ENCODE data around the gene PPM1H. TPM values are rescaled to one million over a fixed set of nuclear protein-coding genes. Genes with fewer than 3 reads are reported as not detected.

PPM1H gene
- total and polyA plus RNA-seq, 4 donors: 2.3 to 7.2 (median 4.1) TPM

DNA sequence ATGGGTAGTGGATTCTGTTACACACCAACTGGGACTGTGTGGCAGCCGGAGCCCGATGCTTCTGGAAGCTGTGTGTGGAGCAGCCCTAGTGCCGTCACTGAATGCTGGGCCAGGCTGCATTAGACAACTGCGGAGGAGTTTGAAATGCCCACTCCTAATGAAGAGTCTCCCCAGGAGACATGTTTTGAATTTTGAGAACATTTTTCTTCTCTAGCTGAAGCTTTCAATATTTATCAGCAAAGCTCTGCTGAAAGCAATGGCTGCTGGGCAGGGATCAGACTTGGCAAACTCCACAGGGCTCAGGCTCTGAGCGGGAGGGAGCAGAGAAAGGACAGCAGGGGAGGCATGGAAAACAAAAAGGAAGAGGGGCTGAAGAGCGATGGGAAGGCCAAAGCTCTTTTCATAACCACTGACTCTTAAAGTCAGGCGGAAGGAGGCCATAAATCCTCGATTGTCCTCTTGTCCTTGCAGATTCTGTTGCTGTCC lies 279.2 kb downstream of the PPM1H start:
- Histone ChIP-seq H3K27ac (ENCODE audit: low read depth in 1 of 2, low read length in 2 of 2) (no peak overlapping the region), H3K36me3 (ENCODE audit: control insufficient read depth in 4 of 4, insufficient read depth in 3 of 4, low read depth in 1 of 4, low read length in 3 of 4) (no peaks in the 10 kb centered on the region), H3K27me3 (ENCODE audit: control insufficient read depth in 4 of 4, insufficient read depth in 4 of 4, low read length in 3 of 4) (no peaks in the 10 kb centered on the region), H3K4me3 (ENCODE audit: low read depth in 1 of 3, low read length in 3 of 3) (no peak overlapping the region), H3K9ac (ENCODE audit: low read depth in 1 of 2, low read length in 2 of 2) (no peak overlapping the region), H3K9me3 (ENCODE audit: control insufficient read depth in 4 of 4, low read length in 3 of 4) (no peaks in the 10 kb centered on the region), H3K4me1 (ENCODE audit: control insufficient read depth in 4 of 4, insufficient read depth in 4 of 4, low read length in 3 of 4) (peaks cover 0 to 9% (median 2%) of the 10 kb centered on the region in 4 donors)
- DNase-seq (ENCODE audit: low spot score): no peak
- TF ChIP-seq GABPA (IDR thresholded peaks at IDR 0.05 in 1 of 2, conservative IDR thresholded peaks at IDR 0.05 in 1 of 2) (no peak), HNF4A (conservative IDR thresholded peaks at IDR 0.05) (no peak), NR2F2 (IDR thresholded peaks at IDR 0.05) (no peak), FOXA1 (IDR thresholded peaks at IDR 0.05) (no peak), EGR1 (IDR thresholded peaks at IDR 0.05; ENCODE audit: low read depth in 2 of 2) (no peak), SP1 (IDR thresholded peaks at IDR 0.05) (no peak), RAD21 (IDR thresholded peaks at IDR 0.05) (no peak), TAF1 (conservative IDR thresholded peaks at IDR 0.05) (no peak), YY1 (IDR thresholded peaks at IDR 0.05) (no peak), FOXA2 (IDR thresholded peaks at IDR 0.05) (no peak), JUND (IDR thresholded peaks at IDR 0.05) (no peak), RXRA (IDR thresholded peaks at IDR 0.05) (no peak), HNF4G (IDR thresholded peaks at IDR 0.05) (no peak)
- TF ChIP-seq, protein P1, sequence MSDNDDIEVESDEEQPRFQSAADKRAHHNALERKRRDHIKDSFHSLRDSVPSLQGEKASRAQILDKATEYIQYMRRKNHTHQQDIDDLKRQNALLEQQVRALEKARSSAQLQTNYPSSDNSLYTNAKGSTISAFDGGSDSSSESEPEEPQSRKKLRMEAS (IDR thresholded peaks at IDR 0.05): no peak
- TF ChIP-seq, protein P2, sequence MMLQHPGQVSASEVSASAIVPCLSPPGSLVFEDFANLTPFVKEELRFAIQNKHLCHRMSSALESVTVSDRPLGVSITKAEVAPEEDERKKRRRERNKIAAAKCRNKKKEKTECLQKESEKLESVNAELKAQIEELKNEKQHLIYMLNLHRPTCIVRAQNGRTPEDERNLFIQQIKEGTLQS (IDR thresholded peaks at IDR 0.05): no peak
- TF ChIP-seq, protein P3, sequence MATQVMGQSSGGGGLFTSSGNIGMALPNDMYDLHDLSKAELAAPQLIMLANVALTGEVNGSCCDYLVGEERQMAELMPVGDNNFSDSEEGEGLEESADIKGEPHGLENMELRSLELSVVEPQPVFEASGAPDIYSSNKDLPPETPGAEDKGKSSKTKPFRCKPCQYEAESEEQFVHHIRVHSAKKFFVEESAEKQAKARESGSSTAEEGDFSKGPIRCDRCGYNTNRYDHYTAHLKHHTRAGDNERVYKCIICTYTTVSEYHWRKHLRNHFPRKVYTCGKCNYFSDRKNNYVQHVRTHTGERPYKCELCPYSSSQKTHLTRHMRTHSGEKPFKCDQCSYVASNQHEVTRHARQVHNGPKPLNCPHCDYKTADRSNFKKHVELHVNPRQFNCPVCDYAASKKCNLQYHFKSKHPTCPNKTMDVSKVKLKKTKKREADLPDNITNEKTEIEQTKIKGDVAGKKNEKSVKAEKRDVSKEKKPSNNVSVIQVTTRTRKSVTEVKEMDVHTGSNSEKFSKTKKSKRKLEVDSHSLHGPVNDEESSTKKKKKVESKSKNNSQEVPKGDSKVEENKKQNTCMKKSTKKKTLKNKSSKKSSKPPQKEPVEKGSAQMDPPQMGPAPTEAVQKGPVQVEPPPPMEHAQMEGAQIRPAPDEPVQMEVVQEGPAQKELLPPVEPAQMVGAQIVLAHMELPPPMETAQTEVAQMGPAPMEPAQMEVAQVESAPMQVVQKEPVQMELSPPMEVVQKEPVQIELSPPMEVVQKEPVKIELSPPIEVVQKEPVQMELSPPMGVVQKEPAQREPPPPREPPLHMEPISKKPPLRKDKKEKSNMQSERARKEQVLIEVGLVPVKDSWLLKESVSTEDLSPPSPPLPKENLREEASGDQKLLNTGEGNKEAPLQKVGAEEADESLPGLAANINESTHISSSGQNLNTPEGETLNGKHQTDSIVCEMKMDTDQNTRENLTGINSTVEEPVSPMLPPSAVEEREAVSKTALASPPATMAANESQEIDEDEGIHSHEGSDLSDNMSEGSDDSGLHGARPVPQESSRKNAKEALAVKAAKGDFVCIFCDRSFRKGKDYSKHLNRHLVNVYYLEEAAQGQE (IDR thresholded peaks at IDR 0.05): no peak
- TF ChIP-seq, protein P4, sequence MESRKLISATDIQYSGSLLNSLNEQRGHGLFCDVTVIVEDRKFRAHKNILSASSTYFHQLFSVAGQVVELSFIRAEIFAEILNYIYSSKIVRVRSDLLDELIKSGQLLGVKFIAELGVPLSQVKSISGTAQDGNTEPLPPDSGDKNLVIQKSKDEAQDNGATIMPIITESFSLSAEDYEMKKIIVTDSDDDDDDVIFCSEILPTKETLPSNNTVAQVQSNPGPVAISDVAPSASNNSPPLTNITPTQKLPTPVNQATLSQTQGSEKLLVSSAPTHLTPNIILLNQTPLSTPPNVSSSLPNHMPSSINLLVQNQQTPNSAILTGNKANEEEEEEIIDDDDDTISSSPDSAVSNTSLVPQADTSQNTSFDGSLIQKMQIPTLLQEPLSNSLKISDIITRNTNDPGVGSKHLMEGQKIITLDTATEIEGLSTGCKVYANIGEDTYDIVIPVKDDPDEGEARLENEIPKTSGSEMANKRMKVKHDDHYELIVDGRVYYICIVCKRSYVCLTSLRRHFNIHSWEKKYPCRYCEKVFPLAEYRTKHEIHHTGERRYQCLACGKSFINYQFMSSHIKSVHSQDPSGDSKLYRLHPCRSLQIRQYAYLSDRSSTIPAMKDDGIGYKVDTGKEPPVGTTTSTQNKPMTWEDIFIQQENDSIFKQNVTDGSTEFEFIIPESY (IDR thresholded peaks at IDR 0.05): no peak
- TF ChIP-seq, protein P5, sequence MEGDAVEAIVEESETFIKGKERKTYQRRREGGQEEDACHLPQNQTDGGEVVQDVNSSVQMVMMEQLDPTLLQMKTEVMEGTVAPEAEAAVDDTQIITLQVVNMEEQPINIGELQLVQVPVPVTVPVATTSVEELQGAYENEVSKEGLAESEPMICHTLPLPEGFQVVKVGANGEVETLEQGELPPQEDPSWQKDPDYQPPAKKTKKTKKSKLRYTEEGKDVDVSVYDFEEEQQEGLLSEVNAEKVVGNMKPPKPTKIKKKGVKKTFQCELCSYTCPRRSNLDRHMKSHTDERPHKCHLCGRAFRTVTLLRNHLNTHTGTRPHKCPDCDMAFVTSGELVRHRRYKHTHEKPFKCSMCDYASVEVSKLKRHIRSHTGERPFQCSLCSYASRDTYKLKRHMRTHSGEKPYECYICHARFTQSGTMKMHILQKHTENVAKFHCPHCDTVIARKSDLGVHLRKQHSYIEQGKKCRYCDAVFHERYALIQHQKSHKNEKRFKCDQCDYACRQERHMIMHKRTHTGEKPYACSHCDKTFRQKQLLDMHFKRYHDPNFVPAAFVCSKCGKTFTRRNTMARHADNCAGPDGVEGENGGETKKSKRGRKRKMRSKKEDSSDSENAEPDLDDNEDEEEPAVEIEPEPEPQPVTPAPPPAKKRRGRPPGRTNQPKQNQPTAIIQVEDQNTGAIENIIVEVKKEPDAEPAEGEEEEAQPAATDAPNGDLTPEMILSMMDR (IDR thresholded peaks at IDR 0.05; ENCODE audit: low read depth, low read length, missing input control): no peak
- 86% methylated on average over 8 of the region's 8 CpGs for WGBS

Measured in liver (tissue), 9 donors.